SK-N-MC (cell line): ENCODE results near the gene ACBD5.
"Not testable (repeated sequence)": the region's sequence is repeated elsewhere in the genome, so short reads cannot be mapped to it uniquely, and the experiment has no call there.

ENCODE experiments used
- DNase-seq: peaks from one replicate; pipeline ENCODE4 v3.0.0-alpha.2; 2011; ENCODE audit warnings: low read depth, low spot score
- H3K27ac ChIP-seq: fragments of 200-600 bp; sonication (generic); 2 replicates; pipeline ENCODE4 v1.5.1; 2016; ENCODE audit warnings: mixed run types
- H3K36me3 ChIP-seq: fragments of 200-600 bp; sonication (generic); 2 replicates; pipeline ENCODE4 v1.6.1; 2017; ENCODE audit warnings: antibody characterized with exemption, low read length, mixed read lengths; ENCODE audit not compliant: insufficient read depth
- H3K4me3 ChIP-seq: fragments of 200-600 bp; sonication (generic); 2 replicates; pipeline ENCODE4 v1.5.1; 2016
- H3K9ac ChIP-seq: fragments of 200-600 bp; sonication (generic); 2 replicates; pipeline ENCODE4 v1.8.0; 2017; ENCODE audit warnings: mixed run types, mixed read lengths; ENCODE audit not compliant: insufficient read length
- H3K9me3 ChIP-seq: fragments of 200-600 bp; sonication (generic); 2 replicates; pipeline ENCODE4 v1.6.1; 2017; ENCODE audit warnings: low read depth, mild to moderate bottlenecking, antibody characterized with exemption, low read length, moderate library complexity, mixed read lengths
- EZH2 ChIP-seq: fragments of 200-600 bp; sonication (generic); IDR thresholded peaks from one replicate; pipeline ENCODE4 v1.6.1; 2017; ENCODE audit warnings: antibody characterized with exemption
- FOXP2 ChIP-seq: optimal IDR thresholded peaks from 2 replicates; pipeline ENCODE3; 2011; ENCODE audit warnings: mild to moderate bottlenecking, moderate library complexity; ENCODE audit not compliant: insufficient read depth; ENCODE audit errors: extremely low read length, control extremely low read depth
- POLR2AphosphoS5 ChIP-seq: IDR thresholded peaks from 2 replicates; pipeline ENCODE4 v1.6.1; 2012; ENCODE audit warnings: mild to moderate bottlenecking, low read depth, low read length, borderline replicate concordance

The ACBD5 gene

GRCh38 chr10:27242473-27242950 is 1.9 kb upstream of the ACBD5 start:
- H3K27ac ChIP-seq = peak overlapping the region; percentile 98
- TF ChIP-seq EZH2 (no peak), FOXP2 (no peak), POLR2AphosphoS5 (no peak)
- peak overlapping the region; percentile 79 for H3K4me3 ChIP-seq

GRCh38 chr10:27241652-27242472 is 1.3 kb upstream of the ACBD5 start:
- peak overlapping the region; percentile 98 for H3K27ac ChIP-seq
- TF ChIP-seq FOXP2 (no peak), POLR2AphosphoS5 (peak; percentile 75), EZH2 (no peak)

More at GRCh38 chr10:27242473-27242950, 1.9 kb upstream of the ACBD5 start:
- Histone ChIP-seq H3K9me3 (no peaks in the 10 kb centered on the region), H3K36me3 (no peaks in the 10 kb centered on the region), H3K9ac (peak overlapping the region; percentile 96)
- no peak for DNase-seq

GRCh38 chr10:27241010-27241651 is 534 bp upstream of the ACBD5 start:
- Histone ChIP-seq H3K9ac (no peak overlapping the region), H3K27ac (peak overlapping the region; percentile 98), H3K4me3 (peak overlapping the region; percentile 79), H3K36me3 (no peaks in the 10 kb centered on the region), H3K9me3 (no peaks in the 10 kb centered on the region)
- TF ChIP-seq FOXP2 = no peak
- TF ChIP-seq POLR2AphosphoS5 = no peak; the same call in 1 of the 2 replicates
- no peak for TF ChIP-seq EZH2
- DNase-seq = no peak

More at GRCh38 chr10:27241652-27242472, 1.3 kb upstream of the ACBD5 start:
- peak overlapping the region; percentile 79 for H3K4me3 ChIP-seq
- H3K9me3 ChIP-seq = no peaks in the 10 kb centered on the region
- DNase-seq = no peak
- peak overlapping the region; percentile 96 for H3K9ac ChIP-seq
- no peaks in the 10 kb centered on the region for H3K36me3 ChIP-seq

- not testable (repeated sequence) for H3K27ac ChIP-seq, DNase-seq, H3K4me3 ChIP-seq, H3K36me3 ChIP-seq, H3K9me3 ChIP-seq, H3K9ac ChIP-seq
Observed at GRCh38 chr10:27237531-27237930, 3.1 kb downstream of the ACBD5 start.

- not testable (repeated sequence) for H3K9me3 ChIP-seq, H3K9ac ChIP-seq, H3K27ac ChIP-seq, H3K36me3 ChIP-seq, H3K4me3 ChIP-seq, DNase-seq
Observed at GRCh38 chr10:27236589-27237128, 3.9 kb downstream of the ACBD5 start.

GRCh38 chr10:27235706-27236105 is 4.9 kb downstream of the ACBD5 start:
- no peak for DNase-seq
- no peak for TF ChIP-seq POLR2AphosphoS5
- no peak for TF ChIP-seq EZH2
- TF ChIP-seq FOXP2 = no peak
- H3K4me3 ChIP-seq = no peak overlapping the region

GRCh38 chr10:27230022-27230421 is 10.6 kb downstream of the ACBD5 start:
- no peak overlapping the region for H3K27ac ChIP-seq
- no peak for TF ChIP-seq FOXP2
- no peak for TF ChIP-seq EZH2
- no peak for TF ChIP-seq POLR2AphosphoS5
- no peaks in the 10 kb centered on the region for H3K9me3 ChIP-seq
- 0 out of 2 replicates have a peak, but pooled peaks cover 3% of the 10 kb centered on the region for H3K36me3 ChIP-seq
- no peak for DNase-seq
- H3K9ac ChIP-seq = no peak overlapping the region
- no peak overlapping the region for H3K4me3 ChIP-seq

More at GRCh38 chr10:27235706-27236105, 4.9 kb downstream of the ACBD5 start:
- Histone ChIP-seq H3K9me3 (no peaks in the 10 kb centered on the region), H3K36me3 (0 out of 2 replicates have a peak, but pooled peaks cover 3% of the 10 kb centered on the region), H3K27ac (no peak overlapping the region), H3K9ac (no peak overlapping the region)

GRCh38 chr10:27225642-27226257 is 14.8 kb downstream of the ACBD5 start:
- TF ChIP-seq EZH2 (no peak), POLR2AphosphoS5 (no peak), FOXP2 (no peak)
- no peaks in the 10 kb centered on the region for H3K36me3 ChIP-seq

More at GRCh38 chr10:27225642-27226257, 14.8 kb downstream of the ACBD5 start:
- no peak overlapping the region for H3K9ac ChIP-seq
- H3K27ac ChIP-seq = no peak overlapping the region
- no peak overlapping the region for H3K4me3 ChIP-seq
- DNase-seq = no peak
- H3K9me3 ChIP-seq = no peaks in the 10 kb centered on the region
